Ishikawa (cell line): ENCODE measurements around the gene NCKAP1.

ENCODE experiments used
- CREB1 ChIP-seq: IDR thresholded peaks from 2 replicates; pipeline ENCODE4 v1.6.1; 2012; ENCODE audit warnings: low read depth
- EP300 ChIP-seq: IDR thresholded peaks from 2 replicates; pipeline ENCODE4 v1.6.1; 2012; ENCODE audit warnings: borderline replicate concordance
- TAF1 ChIP-seq: IDR thresholded peaks from 2 replicates; pipeline ENCODE4 v1.6.1; 2012; ENCODE audit warnings: low read depth, mild to moderate bottlenecking
- YY1 ChIP-seq: IDR thresholded peaks from 2 replicates; pipeline ENCODE4 v1.6.1; 2012; ENCODE audit warnings: low read depth
- TF ChIP-seq, protein P1 (sequence below): IDR thresholded peaks from 2 replicates; pipeline ENCODE4 v1.6.1; 2012; ENCODE audit warnings: low read depth, mild to moderate bottlenecking

DNA sequence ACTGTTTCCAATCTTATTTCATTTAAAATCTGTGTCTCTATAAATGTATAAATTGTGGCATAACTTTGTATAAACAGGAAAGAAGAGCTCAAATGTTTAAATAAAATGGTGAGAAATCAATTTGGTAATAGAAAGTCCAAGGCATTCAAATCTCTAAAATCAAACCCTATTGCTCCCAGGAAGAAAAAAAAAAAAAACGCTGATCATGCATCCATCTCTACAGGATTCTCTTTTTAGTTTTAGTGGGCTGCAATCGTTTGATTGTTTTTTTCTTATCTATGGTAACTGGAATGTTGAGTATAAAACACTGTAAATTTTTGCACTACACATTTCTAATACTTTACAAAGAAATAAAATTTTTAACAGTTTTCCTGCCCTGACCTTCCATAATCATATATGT lies 75.6 kb downstream of the NCKAP1 start:
- TF ChIP-seq, protein P1, sequence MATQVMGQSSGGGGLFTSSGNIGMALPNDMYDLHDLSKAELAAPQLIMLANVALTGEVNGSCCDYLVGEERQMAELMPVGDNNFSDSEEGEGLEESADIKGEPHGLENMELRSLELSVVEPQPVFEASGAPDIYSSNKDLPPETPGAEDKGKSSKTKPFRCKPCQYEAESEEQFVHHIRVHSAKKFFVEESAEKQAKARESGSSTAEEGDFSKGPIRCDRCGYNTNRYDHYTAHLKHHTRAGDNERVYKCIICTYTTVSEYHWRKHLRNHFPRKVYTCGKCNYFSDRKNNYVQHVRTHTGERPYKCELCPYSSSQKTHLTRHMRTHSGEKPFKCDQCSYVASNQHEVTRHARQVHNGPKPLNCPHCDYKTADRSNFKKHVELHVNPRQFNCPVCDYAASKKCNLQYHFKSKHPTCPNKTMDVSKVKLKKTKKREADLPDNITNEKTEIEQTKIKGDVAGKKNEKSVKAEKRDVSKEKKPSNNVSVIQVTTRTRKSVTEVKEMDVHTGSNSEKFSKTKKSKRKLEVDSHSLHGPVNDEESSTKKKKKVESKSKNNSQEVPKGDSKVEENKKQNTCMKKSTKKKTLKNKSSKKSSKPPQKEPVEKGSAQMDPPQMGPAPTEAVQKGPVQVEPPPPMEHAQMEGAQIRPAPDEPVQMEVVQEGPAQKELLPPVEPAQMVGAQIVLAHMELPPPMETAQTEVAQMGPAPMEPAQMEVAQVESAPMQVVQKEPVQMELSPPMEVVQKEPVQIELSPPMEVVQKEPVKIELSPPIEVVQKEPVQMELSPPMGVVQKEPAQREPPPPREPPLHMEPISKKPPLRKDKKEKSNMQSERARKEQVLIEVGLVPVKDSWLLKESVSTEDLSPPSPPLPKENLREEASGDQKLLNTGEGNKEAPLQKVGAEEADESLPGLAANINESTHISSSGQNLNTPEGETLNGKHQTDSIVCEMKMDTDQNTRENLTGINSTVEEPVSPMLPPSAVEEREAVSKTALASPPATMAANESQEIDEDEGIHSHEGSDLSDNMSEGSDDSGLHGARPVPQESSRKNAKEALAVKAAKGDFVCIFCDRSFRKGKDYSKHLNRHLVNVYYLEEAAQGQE, result no peak
- TF ChIP-seq EP300, result no peak
- TF ChIP-seq TAF1, result no peak
- TF ChIP-seq CREB1, result no peak
- TF ChIP-seq YY1, result no peak
